AG04449 (cell line): Measurements from ENCODE around the gene STRIP2.

ENCODE experiments used
- CTCF ChIA-PET: fragments of 350-600 bp; formaldehyde crosslinking; extraction: SDS; loops from one replicate; lab custom pipeline; 2021; ENCODE audit warnings: antibody characterized with exemption; lab: Yijun Ruan, JAX
- POLR2A ChIA-PET: fragments of 400-600, 350-600 bp; formaldehyde crosslinking; extraction: SDS; loops from one replicate; lab custom pipeline; 2020; ENCODE audit warnings: antibody characterized with exemption, inconsistent platforms; lab: Yijun Ruan, JAX
- DNase-seq: peaks from one replicate; pipeline ENCODE4 v3.0.0-alpha.2; 2010; ENCODE audit warnings: low read depth, low spot score
- H3K4me3 ChIP-seq: 2 replicates; pipeline ENCODE4 v1.5.1; 2011; ENCODE audit warnings: low read depth, mild to moderate bottlenecking, control low read depth, low read length
- TF ChIP-seq, protein P1 (sequence below): IDR thresholded peaks from one replicate; pipeline ENCODE4 v1.5.1; 2011; ENCODE audit warnings: mild to moderate bottlenecking, moderate library complexity, low read length, control low read depth, inconsistent platforms; ENCODE audit not compliant: insufficient read depth; ENCODE audit errors: missing control alignments

The STRIP2 gene

DNA sequence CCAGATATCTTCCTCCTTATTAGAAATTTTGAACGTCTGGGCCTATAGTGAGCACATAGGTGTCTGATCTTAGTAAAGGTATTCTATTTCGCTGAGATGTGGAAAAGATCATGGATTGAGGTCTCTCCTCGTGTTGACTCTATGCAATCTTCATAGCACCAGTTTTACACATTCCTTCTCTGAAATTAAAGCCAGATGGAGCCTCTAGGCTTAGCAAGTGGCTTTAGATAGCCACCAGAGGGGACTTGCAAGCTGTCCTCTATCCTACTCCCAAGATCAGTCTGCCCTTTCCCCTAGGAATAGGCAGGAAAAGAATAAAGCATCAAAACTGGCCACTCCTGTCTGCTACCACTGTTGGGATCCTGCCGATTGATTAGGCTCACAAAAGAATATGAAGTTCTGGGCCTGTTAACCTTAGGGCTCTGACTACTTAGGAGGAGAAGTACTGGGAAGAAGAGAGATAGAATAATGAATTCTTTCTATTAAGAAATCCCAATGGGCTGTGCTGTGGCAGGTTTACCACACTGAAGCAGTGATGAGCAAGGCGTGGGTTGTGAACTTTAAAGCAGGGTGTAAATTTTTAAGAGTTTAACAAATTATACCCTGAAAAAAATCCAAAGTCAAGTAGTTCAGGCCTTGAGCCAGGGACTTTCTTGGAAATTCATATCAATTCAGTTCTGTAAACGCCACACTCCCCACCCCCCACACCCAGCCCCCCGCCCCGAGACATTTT is 2.2 kb upstream of the STRIP2 start:
- ChIA-PET CTCF (interaction anchor here (0.8 to 1.8 kb wide), 3 partner anchors 16 to 65 kb away, joined by 3 to 7 read pairs (median 3); no protein-coding TSS in a partner anchor), POLR2A (no interaction called here)
- TF ChIP-seq, protein P1, sequence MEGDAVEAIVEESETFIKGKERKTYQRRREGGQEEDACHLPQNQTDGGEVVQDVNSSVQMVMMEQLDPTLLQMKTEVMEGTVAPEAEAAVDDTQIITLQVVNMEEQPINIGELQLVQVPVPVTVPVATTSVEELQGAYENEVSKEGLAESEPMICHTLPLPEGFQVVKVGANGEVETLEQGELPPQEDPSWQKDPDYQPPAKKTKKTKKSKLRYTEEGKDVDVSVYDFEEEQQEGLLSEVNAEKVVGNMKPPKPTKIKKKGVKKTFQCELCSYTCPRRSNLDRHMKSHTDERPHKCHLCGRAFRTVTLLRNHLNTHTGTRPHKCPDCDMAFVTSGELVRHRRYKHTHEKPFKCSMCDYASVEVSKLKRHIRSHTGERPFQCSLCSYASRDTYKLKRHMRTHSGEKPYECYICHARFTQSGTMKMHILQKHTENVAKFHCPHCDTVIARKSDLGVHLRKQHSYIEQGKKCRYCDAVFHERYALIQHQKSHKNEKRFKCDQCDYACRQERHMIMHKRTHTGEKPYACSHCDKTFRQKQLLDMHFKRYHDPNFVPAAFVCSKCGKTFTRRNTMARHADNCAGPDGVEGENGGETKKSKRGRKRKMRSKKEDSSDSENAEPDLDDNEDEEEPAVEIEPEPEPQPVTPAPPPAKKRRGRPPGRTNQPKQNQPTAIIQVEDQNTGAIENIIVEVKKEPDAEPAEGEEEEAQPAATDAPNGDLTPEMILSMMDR: no peak
- no peak for DNase-seq
- no peak overlapping the region for H3K4me3 ChIP-seq

DNA sequence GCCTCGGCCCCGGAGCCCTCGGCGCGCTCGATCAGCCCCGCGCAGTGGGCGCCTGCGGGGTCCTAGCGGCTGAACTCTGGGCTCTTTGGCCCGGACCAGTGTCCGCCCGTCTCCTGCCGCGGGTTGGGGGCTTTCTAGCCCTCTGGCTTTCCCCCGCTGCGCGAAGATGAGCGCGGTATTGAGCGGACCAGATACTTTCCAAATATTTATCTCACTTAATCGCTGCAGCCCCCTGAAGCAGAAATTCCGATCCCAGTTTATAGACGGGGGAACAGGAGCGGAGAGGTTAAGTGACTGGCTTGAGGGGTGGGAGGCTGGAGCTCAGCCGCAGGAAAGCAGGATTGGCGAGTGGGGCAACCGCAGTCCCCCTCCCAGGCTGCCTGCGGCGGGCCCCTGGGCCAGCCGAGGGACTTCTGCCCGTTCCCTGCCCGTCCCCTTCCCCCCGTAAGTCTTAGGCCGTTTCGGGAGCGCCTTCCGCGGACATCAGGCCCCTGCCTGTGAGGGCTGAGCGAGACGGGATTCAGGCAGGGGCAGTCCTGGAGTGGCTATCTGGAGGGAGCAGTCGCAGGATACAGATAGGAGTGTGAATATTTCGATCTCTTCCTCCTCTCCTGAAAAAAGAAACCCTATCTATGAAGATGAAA is 565 bp downstream of the STRIP2 start:
- CTCF ChIA-PET: interaction anchor here (0.8 to 2.2 kb wide), 6 partner anchors 11 to 211 kb away, joined by 3 to 8 read pairs (median 6); no protein-coding TSS in a partner anchor
- H3K4me3 ChIP-seq: peak overlapping the region; percentile 78
- no peak for DNase-seq
- POLR2A ChIA-PET: interaction anchor here (0.9 to 1.6 kb wide), 2 partner anchors 9 to 30 kb away, joined by 3 to 7 read pairs; no protein-coding TSS in a partner anchor
- TF ChIP-seq, protein P1: no peak

DNA sequence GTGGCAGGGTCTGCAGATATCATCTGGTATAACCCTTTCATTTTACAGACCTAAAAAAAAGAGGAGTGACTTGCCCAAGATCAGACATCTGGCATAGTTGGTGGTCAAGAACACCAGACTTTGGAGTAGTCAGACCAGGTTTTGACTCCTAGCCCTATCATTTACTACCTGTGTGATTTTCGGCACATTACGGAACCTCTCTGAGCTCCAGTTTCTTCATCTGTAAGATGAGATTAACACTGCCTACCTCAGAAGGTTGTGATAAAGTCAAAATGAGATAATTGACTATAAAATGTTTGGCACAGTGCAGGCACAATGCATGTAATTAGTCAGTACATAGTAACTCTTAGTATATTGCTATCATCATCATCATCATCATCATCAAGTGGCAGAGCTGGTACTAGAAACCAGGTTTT is 1.2 kb downstream of the STRIP2 start:
- no peak for DNase-seq
- H3K4me3 ChIP-seq: peak overlapping the region; percentile 78
- ChIA-PET POLR2A (interaction anchor here (1.6 kb wide), 1 partner anchor 8 kb away, joined by 7 read pairs; no protein-coding TSS in a partner anchor), CTCF (interaction anchor here (0.8 to 1.8 kb wide), 3 partner anchors 36 to 208 kb away, joined by 4 to 5 read pairs (median 4); no protein-coding TSS in a partner anchor)
- TF ChIP-seq, protein P1: no peak

DNA sequence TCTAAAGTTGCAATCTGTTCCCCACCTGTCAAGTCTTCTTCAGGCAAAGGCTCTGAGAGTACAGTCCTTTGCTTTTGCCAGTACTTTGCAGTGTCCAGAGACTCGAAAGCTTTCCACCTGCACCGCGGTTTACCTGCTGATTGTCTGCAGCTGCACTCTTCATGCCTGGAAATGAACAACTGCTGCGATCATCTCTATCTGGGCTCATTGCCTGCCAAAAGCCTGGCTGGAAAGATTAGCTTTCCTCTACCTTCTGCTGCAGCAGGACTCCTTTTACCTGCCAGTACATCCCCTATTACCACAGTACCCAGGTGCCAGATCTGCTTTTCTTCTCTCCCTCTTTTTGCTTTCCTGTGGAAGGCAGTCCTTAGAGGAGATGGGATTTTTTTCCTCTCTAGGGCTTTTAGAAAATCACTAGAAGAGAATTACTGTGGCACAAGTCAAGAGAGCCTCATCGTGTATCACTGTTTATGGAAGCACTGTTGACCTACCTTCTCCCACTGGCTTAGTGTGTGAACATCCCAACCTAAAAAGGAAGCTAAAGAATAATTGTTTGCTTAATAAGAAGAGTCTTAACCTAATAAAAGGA is 2.2 kb downstream of the STRIP2 start:
- POLR2A ChIA-PET: no interaction called here
- TF ChIP-seq, protein P1: no peak
- no peak for DNase-seq
- CTCF ChIA-PET: interaction anchor here (0.7 to 1.8 kb wide), 5 partner anchors 13 to 207 kb away, joined by 3 to 5 read pairs (median 4); no protein-coding TSS in a partner anchor
- H3K4me3 ChIP-seq: no peak overlapping the region

DNA sequence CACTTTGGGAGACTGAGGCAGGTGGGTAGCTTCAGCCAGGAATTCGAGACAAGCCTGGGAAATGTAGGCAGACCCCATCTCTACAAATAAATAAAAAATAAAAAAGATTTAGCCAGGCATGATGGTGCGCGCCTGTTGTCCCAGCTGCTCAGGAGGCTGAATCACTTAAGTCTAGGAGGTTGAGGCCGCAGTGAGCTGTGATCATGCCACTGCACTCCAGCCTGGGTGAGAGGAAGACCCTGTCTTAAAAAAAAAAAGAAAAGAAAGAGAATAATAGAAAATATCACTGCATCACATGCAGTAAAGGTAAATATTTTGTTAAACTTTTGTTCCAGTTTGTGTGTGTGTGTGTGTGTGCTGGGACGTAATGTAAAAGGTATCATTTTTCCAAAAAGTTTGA is 3.0 kb downstream of the STRIP2 start:
- no peak for DNase-seq
- TF ChIP-seq, protein P1: no peak
- POLR2A ChIA-PET: no interaction called here
- H3K4me3 ChIP-seq: no peak overlapping the region
- CTCF ChIA-PET: interaction anchor here (1.1 to 1.8 kb wide), 3 partner anchors 61 to 207 kb away, joined by 3 to 5 read pairs (median 5); no protein-coding TSS in a partner anchor
